HepG2 (cell line): Measurements from ENCODE around the gene HOXC10. TPM values are rescaled to one million over a fixed set of nuclear protein-coding genes. Genes with fewer than 3 reads are reported as not detected.

ENCODE experiments used
- ARID4A ChIP-seq: sonication (generic); formaldehyde crosslinking; IDR thresholded peaks from 2 replicates; pipeline ENCODE4 v1.5.0; 2020; ENCODE audit warnings: mild to moderate bottlenecking, missing genetic modification reagents, borderline replicate concordance
- CCDC6 ChIP-seq: sonication (generic); formaldehyde crosslinking; IDR thresholded peaks from 2 replicates; pipeline ENCODE4 v1.8.1; 2022; ENCODE audit warnings: mild to moderate bottlenecking, missing genetic modification reagents, moderate library complexity
- JUND ChIP-seq: sonication (generic); formaldehyde crosslinking; IDR thresholded peaks from 2 replicates; pipeline ENCODE4 v1.8.0; 2022; ENCODE audit warnings: mild to moderate bottlenecking, missing genetic modification reagents
- PRMT3 ChIP-seq: sonication (generic); formaldehyde crosslinking; IDR thresholded peaks from 2 replicates; pipeline ENCODE4 v1.8.1; 2022; ENCODE audit warnings: low read depth, mild to moderate bottlenecking, moderate library complexity, missing genetic modification reagents, borderline replicate concordance
- TBX2 ChIP-seq: sonication (generic); formaldehyde crosslinking; IDR thresholded peaks from 2 replicates; pipeline ENCODE4 v1.5.0; 2020; ENCODE audit warnings: missing genetic modification reagents, mild to moderate bottlenecking, borderline replicate concordance
- ZBTB20 ChIP-seq: sonication (generic); formaldehyde crosslinking; IDR thresholded peaks from 2 replicates; pipeline ENCODE4 v1.8.1; 2023; ENCODE audit warnings: missing genetic modification reagents, low read depth, mild to moderate bottlenecking, borderline replicate concordance
- ZNF451 ChIP-seq: sonication (generic); formaldehyde crosslinking; IDR thresholded peaks from 2 replicates; pipeline ENCODE4 v1.5.0; 2020; ENCODE audit warnings: mild to moderate bottlenecking, missing genetic modification reagents
- polyA plus RNA-seq, 8 experiments: library from polyadenylated mRNA; depleted of rRNA in 3 of 8; stranded (reverse) in 7 of 8; unstranded in 1 of 8; fragments of >200 nt; fragmentation: Illumina TruSeq in 4 of 8; extraction: Trizol in 4 of 8; gene quantifications; 2 replicates each; pipeline versions ENCODE4 v1.2.1 to v1.2.3, GENCODE V29; 2011 to 2016; ENCODE audit warnings: low read depth in 4 of 8, missing spikeins in 1 of 8, mixed read lengths in 1 of 8; ENCODE audit not compliant: insufficient read depth in 1 of 8
- total RNA-seq, 5 experiments: library from RNA; depleted of rRNA; stranded (reverse); fragments of >200 nt; fragmentation: Illumina TruSeq; extraction: Trizol; gene quantifications; 2 replicates each; pipeline ENCODE4 v1.2.3, GENCODE V29; 2016; ENCODE audit warnings: low read depth in 1 of 5

The HOXC10 gene
- total and polyA plus RNA-seq, 2 of the 13 experiments (the other 11 are each of a cell fraction or from before 2014, with no cell fraction given) = not detected

- TF ChIP-seq ARID4A (CRISPR knock-in tag) = no peak
- no peak for TF ChIP-seq PRMT3 (CRISPR knock-in tag)
- TF ChIP-seq CCDC6 (CRISPR knock-in tag) = no peak
- no peak for TF ChIP-seq ZBTB20 (CRISPR knock-in tag)
- no peak for TF ChIP-seq TBX2
- TF ChIP-seq JUND (CRISPR knock-in tag) = no peak
- TF ChIP-seq ZNF451 (CRISPR knock-in tag) = no peak
- TF ChIP-seq, all 625 proteins: peak for 2
Measured at GRCh38 chr12:53952871-53953734, 31.8 kb upstream of the HOXC10 start (continued).
